GM18526 (cell line): ENCODE measurements around the gene GRIN1.

Experiments
- POLR2A ChIP-seq: IDR thresholded peaks from 3 replicates; pipeline ENCODE4 v1.6.1; 2011; ENCODE audit not compliant: insufficient read length; ENCODE audit errors: extremely low read depth

GRIN1 gene

GRCh38 chr9:137109250-137110146, 29.5 kb upstream of the GRIN1 start:
- no peak for TF ChIP-seq POLR2A

DNA sequence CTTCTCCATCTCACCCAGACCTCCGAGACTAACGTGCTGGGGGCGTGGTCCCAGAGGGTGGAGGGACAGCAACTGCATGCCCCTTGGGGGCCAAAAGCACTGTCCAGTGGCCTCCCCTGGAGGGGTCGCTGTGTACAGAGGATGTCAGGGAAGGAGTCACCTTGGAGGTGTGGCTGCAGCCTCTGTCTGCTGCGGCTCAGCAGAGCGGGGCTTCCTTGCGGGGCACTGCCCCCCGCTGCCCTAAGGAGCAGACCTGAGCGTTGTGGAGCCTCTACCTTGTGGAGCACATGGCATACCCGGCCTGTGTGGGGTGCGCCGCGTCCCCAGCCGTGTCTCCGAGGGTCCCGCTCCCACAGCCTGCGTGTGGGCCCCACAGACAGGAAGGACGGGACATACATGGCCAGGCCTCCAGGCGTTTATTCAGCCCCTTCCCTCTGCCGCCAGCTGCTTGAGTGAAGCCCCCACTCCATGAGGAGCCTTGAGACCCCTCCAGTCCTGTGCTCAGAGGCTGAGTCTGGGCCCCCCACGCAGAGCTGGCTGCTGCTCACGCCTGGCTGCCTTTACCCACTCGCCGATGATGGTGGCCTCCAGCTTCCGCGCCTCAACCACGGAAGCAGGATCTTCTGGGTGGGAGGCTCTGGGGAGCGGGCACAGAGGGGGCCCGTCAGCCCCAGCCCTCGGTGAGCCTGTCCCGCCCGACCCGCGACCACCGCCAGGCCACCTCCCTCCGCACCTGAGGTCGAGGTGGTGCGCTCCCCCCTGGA, 28.6 kb upstream of the GRIN1 start:
- no peak for TF ChIP-seq POLR2A

GRCh38 chr9:137110911-137111787, 27.8 kb upstream of the GRIN1 start:
- TF ChIP-seq POLR2A: no peak

DNA sequence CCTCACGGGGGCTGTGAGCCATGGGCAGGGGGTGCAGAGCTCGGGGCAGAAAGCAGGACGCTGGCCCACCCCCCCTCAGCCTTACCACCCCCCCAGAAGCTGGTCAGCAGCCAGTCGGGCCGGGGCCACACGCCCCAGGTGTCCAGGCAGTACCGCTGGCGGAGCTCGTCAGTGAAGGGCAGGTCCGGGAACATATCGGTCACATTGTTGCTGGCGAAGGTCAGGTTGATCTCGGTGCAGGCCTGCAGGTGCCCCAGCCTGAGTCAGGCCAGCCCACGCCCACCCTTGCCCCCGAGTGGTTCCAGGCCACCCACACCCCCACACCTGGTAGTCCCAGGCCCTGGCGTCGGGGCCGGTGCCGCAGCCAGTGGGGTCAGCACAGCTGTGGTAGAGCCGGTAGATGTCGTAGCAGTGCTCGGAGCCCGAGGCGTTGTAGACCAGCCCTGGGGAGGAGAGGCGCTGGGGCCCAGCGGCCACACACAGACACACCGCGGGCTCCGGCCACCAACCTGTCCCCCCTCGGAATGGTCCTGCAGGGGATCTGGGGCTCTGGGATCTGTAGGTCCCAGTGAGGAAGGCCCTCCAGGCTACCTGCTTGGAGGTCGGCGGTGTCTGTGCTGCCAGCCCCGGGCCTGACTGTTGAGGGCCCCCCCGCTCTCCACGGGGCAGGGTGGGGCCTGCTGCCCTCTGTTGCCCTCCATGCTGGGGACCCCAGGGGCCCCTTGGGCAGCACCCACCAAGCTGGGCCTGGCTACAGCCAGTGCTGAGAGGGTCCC, 27.0 kb upstream of the GRIN1 start:
- TF ChIP-seq POLR2A: no peak

DNA sequence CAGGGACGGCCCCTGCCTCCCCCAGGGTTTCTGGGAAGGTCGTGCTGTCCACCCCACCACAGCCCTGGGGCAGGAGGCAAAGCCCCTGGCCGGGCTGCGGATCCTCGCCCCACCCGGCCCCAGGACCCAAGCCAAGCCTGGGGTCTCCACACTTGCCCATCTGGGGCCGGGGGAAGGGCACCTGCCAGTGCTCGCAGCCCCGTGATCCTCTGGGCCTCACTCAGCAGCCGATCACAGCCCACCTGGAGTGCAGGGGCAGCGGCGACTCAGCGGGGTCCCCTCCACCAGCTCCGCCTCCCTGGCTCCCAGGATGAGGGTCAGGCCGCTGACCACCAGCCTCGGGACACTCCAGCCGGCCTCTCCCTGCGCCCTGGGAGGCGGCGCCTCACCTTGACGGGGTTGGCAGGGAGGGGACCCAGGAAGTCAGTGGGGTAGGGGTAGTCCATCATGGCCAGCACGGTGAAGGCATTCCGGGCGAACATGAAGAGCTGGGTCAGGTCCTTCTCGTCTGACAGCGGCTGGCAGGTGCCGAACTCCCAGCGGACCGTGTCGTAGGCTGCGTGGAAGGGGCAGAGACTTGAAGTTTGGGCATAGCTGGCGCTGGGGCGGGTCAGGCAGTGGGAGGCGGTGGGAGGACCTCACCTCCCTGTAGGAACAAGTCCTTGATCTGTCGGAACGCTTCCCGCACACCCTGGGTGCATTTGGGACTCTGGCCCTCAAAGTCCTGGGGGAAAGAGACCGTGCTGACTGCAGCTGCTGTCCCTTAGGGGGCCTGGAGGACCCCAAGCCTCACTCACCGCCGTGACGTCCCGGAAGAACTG, 26.2 kb upstream of the GRIN1 start:
- no peak for TF ChIP-seq POLR2A

DNA sequence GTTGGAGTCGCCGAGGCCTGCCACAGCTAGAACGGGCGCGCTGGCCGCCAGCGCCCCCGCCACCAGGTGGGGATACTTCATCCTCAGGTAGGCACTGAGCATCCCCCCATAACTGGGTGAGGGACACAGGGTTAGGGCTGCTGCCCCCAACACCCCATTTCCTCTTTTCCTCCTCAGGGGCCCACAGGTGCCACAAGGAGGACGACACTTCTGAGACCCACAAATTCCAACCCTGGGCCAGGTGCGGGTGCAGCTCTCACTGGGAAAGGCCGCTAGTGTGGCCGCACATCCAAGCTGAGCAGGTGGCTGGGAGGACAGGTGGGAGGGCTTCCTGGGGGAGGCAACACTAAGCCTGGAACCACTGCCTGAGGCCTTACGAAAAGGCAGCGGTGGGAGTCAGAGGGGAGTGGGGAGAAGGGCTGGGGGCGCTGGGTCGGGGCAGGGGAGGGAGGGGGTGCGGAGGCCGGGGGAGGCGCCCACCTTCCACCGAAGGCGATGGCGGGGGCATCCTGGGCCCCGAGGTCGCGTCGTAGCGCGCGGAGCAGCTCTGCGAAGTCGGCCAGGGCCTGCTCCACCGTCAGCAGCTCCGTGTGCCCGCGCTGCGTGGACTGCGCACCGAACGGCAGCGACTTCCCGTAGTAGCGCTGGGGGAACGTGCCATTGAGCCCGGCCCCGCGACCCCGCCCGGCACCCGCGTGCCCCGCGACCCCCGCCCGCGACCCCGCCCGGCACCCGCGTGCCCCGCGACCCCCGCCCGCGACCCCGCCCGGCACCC, 25.4 kb upstream of the GRIN1 start:
- no peak for TF ChIP-seq POLR2A

- TF ChIP-seq POLR2A: no peak
Observed at GRCh38 chr9:137114220-137114612, 24.7 kb upstream of the GRIN1 start.

- TF ChIP-seq POLR2A: peak; percentile 82
Observed at GRCh38 chr9:137114613-137115393, 24.2 kb upstream of the GRIN1 start, which contains the start of gene DPP7. DPP7 (minus strand) TSS chr9:137114733; CDS start chr9:137114713, 20 bp downstream.

DNA sequence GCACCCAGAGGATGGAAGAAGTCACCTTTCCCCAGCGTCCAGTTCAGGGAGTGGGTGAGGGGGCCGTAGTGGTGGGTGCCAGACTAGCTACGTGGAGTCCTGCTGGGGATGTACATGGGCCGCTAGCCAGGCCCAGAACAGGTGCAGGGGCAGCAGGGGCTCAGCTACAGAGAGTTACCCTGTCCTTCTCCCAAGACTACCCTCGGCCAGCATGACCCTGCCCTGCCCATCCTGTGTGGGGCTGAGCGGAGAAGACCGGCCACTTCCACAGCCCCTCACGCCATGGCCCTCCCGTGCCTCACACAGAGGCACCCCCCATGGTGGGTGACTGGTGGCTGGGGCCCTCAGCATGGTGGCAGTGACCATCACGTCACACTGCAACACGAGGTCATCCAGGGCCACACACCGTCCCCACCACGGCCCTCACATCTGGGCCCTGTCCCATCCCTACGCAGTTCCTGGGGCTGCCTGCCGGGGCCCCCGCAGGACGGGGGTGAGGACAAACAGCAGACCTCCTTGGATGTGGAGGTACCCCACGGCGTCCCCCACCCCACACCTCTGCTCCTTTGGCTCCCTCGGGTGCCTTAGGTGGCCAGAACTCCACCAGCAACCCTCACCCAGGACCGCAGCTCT, 23.4 kb upstream of the GRIN1 start:
- TF ChIP-seq POLR2A: no peak

DNA sequence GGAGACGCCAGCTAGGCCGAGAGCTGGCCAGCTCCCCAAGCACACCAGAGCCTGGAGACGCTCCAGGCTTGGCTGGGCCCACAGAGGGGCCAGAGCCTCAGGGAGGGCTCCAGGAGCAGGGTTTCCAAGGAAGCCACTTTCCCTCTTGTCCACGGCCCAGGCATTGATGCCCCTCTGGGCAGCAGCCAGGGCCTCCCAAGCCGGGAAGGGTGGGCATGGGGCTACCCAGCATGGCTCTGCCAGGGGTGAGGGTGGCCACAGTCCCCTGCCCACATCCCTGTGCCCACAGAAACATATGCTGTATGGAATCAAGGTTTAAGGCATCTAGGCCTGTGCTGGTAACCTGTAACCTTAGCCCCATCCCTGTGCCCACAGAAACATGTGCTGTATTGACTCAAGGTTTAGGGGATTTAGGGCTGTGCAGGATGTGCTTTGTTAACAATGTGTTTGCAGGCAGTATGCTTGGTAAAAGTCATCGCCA, 22.9 kb upstream of the GRIN1 start:
- TF ChIP-seq POLR2A: no peak

DNA sequence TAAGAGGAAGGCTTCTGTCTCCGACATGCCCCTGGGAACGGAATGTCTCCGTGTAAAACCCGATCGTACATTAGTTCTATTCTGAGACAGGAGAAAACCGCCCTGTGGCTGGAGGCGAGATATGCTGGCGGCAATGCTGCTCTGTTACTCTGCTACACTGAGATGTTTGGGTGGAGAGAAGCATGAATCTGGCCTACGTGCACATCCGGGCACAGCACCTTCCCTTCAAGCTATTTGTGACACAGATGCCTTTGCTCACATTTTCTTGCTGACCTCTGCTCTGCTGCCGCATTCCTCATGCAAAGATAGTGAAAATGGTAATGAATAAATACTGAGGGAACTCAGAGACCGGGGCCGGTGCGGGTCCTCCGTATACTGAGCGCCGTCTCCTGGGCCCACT, 22.2 kb upstream of the GRIN1 start:
- no peak for TF ChIP-seq POLR2A
